Measurements from ENCODE around the gene KRT84.

KRT84 gene

DNA sequence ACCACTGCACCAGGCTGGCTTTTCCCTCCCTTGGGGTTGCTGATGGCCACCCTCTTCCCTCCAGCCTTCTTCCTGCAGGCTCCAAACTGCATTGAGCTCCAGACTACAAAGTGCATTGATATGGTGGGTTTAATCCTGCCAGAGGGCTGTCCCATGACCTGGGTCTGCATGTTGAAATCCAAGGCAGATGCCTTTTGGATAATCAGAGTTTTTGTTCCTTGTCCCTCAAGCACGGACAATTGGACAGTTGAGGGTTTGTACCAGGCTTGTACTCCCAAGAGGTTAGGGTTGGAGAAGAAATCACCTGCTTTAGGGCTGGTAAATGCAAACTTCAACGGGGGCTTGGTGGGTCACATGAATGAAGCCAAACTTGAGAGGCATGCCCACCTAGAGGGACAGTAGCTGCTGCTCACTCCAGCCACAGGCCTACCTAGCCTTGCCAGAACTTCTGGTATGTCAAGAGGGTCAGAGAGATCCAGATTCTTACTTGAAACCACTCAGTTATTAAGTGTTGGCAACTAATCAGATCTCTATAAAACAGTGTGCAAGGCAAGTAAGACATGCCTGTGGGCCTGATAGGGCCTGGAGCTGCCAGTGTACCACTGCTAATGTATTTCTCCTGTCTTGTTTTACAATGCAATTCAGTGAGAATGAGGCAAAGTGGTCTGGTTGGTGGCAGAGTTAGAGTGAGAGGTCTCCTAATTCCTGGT lies 42.5 kb downstream of the KRT84 start:
- no peak for DNase-seq (ENCODE audit: low spot score)

GRCh38 chr12:52341066-52341580 lies 44.3 kb downstream of the KRT84 start:
- DNase-seq (ENCODE audit: low spot score), result no peak

- no peak for DNase-seq (ENCODE audit: low spot score)
These were observed 47.1 kb downstream of the KRT84 start for GRCh38 chr12:52338241-52338960.

DNA sequence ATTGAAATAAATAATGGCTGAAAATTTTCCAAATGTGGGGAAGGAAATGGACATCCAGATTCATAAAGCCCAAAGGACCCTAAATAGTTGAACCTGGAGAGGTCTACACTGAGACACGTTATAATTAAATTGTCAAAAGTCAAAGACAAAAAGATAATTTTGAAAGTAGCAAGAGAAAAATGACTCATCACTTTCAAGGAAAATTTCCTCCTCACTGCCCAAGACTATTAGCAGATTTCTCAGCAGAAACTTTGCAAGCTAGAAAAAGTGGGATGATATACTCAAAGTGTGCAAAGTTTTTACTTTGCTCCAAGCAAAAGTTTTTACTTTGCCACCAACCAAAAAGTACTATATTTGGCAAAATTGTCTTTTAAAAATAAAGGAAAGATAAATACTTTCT lies 48.4 kb downstream of the KRT84 start:
- no peak for DNase-seq (ENCODE audit: low spot score)

DNA sequence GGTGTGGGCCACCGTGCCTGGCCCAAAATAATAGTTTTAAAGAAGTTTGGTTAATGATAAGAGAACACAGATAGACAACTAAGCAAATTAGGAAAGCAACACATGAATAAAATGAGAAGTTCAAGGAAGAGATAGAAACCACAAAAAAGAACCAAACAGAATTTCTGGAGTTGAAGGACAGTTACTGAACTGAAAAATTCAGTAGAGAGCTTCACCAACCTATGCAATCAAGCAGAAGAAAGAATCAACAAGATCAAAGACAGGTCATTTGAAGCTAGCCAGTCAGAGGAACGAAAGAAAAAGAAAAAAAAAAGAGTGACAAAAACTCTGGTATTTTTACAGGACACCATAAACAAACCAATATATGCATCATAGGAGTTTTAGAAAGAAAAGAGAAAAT lies 48.8 kb downstream of the KRT84 start:
- DNase-seq (ENCODE audit: low spot score), result no peak

- no peak for DNase-seq (ENCODE audit: low spot score)
These were observed 49.7 kb downstream of the KRT84 start for GRCh38 chr12:52335598-52336262.

DNA sequence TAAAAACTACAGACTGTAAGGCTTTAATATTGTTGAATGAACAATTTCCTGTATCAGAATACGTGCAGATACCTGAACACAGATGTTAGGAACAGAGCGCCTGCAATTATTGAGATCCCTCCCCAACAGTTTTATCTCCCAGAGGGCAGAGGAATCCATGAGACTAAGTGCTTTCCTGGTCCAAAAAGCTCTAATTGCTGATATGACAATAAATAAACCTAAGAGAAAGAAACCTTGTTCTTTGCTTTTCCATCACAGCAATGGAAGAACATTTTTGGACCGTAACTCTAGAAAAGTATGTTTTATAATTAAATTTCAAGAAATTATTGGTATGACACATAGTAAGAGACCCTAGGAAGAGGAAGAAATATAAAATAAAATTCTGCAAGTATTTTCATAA lies 51.3 kb downstream of the KRT84 start:
- no peak for DNase-seq (ENCODE audit: low spot score)

DNA sequence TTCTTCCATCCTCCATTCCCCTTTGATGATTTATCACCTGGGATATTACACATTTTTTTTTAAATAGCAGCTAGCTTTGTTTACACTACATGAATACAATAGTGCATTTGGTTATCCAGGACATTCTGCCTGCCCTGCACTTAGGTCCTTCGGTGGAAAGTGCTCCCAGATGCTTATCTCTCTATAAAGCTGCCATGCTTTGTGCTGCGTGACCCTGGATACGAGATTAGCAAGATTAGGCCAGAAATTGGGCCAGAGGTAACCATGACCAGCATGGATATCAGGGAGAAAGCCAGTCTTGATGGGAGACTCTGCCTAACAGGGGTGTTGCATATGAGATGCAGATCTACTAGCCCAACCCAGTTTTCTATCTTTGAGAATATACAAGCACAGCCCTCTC lies 52.1 kb downstream of the KRT84 start:
- no peak for DNase-seq (ENCODE audit: low spot score)

GRCh38 chr12:52332381-52332780 lies 53.1 kb downstream of the KRT84 start:
- DNase-seq (ENCODE audit: low spot score), result no peak

GRCh38 chr12:52331833-52332232 lies 53.6 kb downstream of the KRT84 start:
- no peak for DNase-seq (ENCODE audit: low spot score)

- DNase-seq (ENCODE audit: low spot score), result no peak
These were observed 54.4 kb downstream of the KRT84 start for GRCh38 chr12:52331039-52331438.

- no peak for DNase-seq (ENCODE audit: low spot score)
These were observed 57.5 kb downstream of the KRT84 start for GRCh38 chr12:52327830-52328500.
